ENCODE data around the gene ADAMTS12.

ADAMTS12 gene

GRCh38 chr5:33509036-33509435 lies 382.8 kb downstream of the ADAMTS12 start:
- no peak for DNase-seq

- DNase-seq: no peak
These were observed 384.4 kb downstream of the ADAMTS12 start for GRCh38 chr5:33507426-33507825.

- no peak for DNase-seq
These were observed 387.2 kb downstream of the ADAMTS12 start for GRCh38 chr5:33504570-33504969.

- DNase-seq: no peak
These were observed 389.9 kb downstream of the ADAMTS12 start for GRCh38 chr5:33501899-33502298.

DNA sequence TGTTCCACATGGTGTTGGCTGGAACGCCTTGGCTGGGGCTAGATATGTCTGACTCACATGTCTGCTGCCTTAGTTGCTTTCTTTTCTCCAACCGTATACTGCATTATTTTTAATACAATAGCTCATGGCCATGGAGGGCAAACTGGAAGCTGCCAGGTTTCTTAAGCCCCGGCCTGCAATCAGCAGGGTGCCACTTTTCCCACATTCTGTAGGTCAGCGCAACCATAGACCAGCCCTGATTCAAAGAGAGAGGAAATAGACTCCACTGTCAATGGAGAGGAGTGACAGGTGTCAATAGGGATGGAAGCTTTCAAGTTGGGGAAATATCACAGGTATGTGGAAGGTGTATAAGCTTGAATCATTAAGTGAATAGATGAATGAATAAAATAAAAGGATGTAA lies 390.5 kb downstream of the ADAMTS12 start:
- DNase-seq: no peak

DNA sequence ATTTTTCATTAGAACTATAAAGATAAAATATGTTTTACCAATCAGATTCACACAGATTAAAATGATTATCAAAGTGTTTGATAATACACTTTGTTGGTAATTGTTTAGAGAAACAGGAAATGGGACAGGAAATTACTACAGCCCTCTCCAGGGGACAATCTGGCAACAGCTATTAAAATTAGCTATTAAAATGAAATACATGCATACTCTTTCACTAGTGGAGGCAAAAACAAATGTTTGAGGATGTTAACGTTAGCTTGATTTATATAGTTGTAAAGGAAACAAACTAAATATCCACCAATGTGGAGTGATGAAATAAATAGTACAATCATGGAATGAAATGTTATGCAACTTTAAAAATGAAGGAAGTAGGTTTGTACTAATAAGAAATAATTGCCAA lies 397.3 kb downstream of the ADAMTS12 start:
- DNase-seq: no peak

DNA sequence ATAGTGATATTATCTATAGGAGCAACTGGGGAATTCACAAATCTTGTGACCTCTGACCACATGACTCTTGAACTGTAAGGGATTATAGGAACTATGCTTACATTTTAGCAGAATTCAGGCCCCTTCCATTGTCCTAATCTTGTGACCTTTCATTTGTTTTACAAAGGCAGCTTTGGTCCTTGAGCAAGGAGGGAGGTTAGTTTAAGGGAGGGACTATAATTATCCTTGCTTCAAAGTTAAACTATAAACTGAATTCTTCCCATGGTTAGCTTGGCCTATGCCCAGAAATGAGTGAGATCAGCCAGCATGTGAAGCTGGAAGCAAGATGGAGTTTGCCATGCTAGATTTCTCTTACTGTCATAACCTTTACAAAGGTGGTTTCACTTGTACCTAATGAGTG lies 399.8 kb downstream of the ADAMTS12 start:
- DNase-seq: no peak

DNA sequence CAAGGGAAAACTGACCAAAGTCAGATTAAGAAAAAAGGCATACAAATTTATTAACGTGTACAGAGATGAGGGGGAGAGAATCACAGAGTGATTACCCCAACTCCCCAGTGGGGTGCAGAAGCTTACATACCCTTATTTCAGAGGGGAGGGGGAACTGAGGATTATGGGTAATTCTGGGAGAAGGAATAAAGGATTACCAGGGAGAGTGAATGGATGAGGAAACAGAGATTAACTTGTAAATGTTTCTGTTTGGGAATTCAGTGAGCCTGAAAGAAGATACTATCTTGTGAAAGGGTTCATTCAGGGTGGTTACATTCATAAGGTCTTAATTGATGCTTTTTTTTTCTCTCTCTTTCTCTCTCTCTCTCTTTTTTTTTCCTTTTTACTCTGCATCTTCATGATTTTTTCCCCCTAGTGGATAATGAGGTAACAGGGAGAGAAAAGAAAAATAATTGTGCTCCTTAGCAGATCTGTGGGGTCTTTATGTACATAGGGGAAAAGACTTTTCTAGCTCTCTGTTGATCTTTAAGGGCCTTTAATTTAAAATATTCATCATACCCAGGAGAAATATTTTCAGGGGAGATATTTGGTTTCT lies 401.6 kb downstream of the ADAMTS12 start:
- DNase-seq: no peak

- DNase-seq: no peak
These were observed 402.2 kb downstream of the ADAMTS12 start for GRCh38 chr5:33489481-33490067.

- no peak for DNase-seq
These were observed 403.0 kb downstream of the ADAMTS12 start for GRCh38 chr5:33488558-33489355.

DNA sequence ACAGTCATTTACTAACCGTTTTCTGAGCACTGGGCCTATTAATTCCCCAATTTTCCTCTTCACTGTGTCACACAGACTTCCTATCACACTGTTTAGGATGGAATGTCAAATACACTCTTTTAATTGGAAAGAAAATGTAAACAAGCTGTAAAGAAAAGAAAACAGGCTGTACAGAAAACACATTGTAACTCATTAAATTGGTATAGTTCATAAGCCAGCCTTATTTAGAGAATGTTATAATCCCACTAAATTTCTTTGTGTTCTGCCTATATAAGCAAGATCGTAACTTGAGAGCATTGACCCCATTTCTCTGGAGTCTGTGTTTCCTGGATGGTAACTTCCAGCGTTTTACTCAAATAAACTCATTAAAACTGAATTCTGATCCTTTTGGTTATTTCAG lies 404.6 kb downstream of the ADAMTS12 start:
- DNase-seq: no peak

GRCh38 chr5:33482335-33482734 lies 409.5 kb downstream of the ADAMTS12 start:
- DNase-seq: peak in 1 of 2 experiments; percentile 5

- DNase-seq: no peak
These were observed 410.9 kb downstream of the ADAMTS12 start for GRCh38 chr5:33480876-33481275.

DNA sequence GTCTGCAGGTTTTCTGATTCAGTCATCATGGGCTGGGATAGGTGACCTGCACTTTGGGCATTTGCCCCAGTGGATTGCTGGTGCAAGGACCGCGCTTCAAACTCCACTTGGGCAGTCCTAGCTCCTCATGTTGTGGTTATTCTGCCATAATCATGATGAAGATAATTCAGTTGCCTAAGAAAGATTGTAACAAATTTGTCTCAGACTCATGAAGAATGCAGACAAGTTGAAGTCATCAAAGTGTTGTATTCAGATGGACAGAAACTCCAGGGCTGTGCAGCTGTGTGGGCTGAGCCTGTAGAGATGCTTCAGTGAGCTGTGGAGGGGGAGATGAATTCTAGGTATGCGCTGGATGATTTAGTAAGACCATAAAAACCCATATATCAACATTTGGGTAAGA lies 412.5 kb downstream of the ADAMTS12 start:
- no peak for DNase-seq

GRCh38 chr5:33477816-33478215 lies 414.0 kb downstream of the ADAMTS12 start:
- DNase-seq: no peak

DNA sequence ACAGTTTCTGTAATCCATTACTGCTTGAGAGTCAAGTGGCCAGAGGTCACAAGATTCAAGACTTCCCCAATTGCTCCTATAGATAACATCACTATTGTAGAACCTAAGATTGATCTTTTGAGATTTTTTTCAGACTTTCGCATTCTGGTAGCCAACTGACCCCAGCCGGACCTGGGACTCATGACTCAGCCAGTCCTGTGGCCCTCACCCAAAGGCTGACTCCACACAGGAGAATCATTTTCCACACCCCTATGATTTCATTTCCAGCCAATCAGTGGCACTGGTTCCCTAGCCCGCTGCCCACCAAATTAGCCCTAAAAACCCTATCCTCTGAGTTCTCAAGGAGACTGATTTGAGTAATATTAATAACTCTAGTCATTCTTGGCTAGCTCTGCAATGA lies 414.8 kb downstream of the ADAMTS12 start:
- DNase-seq: no peak

GRCh38 chr5:33475706-33476105 lies 416.1 kb downstream of the ADAMTS12 start:
- DNase-seq: no peak

- DNase-seq: no peak
These were observed 416.8 kb downstream of the ADAMTS12 start for GRCh38 chr5:33474931-33475499.

- DNase-seq: no peak
These were observed 417.8 kb downstream of the ADAMTS12 start for GRCh38 chr5:33474004-33474403.
